Activated naive CD4-positive, alpha-beta T cell treated with anti-CD3 and anti-CD28 coated beads for 36 hours (primary cell): Measurements from ENCODE around the gene UPK3BL2. TPM values are rescaled to one million over a fixed set of nuclear protein-coding genes. Genes with fewer than 3 reads are reported as not detected.
"Not testable (repeated sequence)": the region's sequence is repeated elsewhere in the genome, so short reads cannot be mapped to it uniquely, and the experiment has no call there.

Experiments
- CTCF ChIA-PET: fragments of 350-600 bp; sonication (Branson Sonifier 250); formaldehyde crosslinking; loops from one replicate; lab custom pipeline; 2021; ENCODE audit warnings: antibody characterized with exemption; lab: Charles Lee
- DNase-seq: peaks from one replicate; pipeline ENCODE4 v3.0.0-alpha.2; 2020
- H3K27ac Mint-ChIP-seq: one replicate; pipeline ENCODE4 v1.8.0; 2021; ENCODE audit warnings: mild to moderate bottlenecking, mixed read lengths
- H3K27me3 Mint-ChIP-seq: one replicate; pipeline ENCODE4 v1.8.0; 2021; ENCODE audit warnings: low read depth, mixed read lengths
- H3K36me3 Mint-ChIP-seq: one replicate; pipeline ENCODE4 v1.8.0; 2021; ENCODE audit warnings: low read depth, mixed read lengths
- H3K4me1 Mint-ChIP-seq: one replicate; pipeline ENCODE4 v1.8.0; 2021; ENCODE audit warnings: low read depth, mixed read lengths
- H3K4me3 Mint-ChIP-seq: one replicate; pipeline ENCODE4 v1.8.0; 2021; ENCODE audit warnings: mild to moderate bottlenecking, moderate library complexity, mixed read lengths
- H3K9me3 Mint-ChIP-seq: one replicate; pipeline ENCODE4 v1.8.0; 2021; ENCODE audit warnings: mixed read lengths
- intact Hi-C: fragments of 100-400 bp; cut with micrococcal nuclease; formaldehyde crosslinking; loops from one replicate; pipeline ENCODE4 v1.15.1; 2023
- total RNA-seq, 2 experiments: library from RNA; stranded (reverse); gene quantifications; one replicate each; pipeline ENCODE4 v1.2.3, GENCODE V29; 2021

UPK3BL2 gene
- total RNA-seq, 2 experiments from 2014 or later: 5.5 to 8.2 TPM

GRCh38 chr7:102546353-102546752 lies 2.9 kb upstream of the UPK3BL2 start:
- H3K27me3 Mint-ChIP-seq, H3K27ac Mint-ChIP-seq, H3K36me3 Mint-ChIP-seq, CTCF ChIA-PET, H3K4me3 Mint-ChIP-seq, H3K9me3 Mint-ChIP-seq, H3K4me1 Mint-ChIP-seq, intact Hi-C loops, DNase-seq: not testable (repeated sequence)

GRCh38 chr7:102545288-102545687 lies 1.8 kb upstream of the UPK3BL2 start:
- intact Hi-C loops, H3K36me3 Mint-ChIP-seq, H3K9me3 Mint-ChIP-seq, CTCF ChIA-PET, H3K27me3 Mint-ChIP-seq, H3K27ac Mint-ChIP-seq, H3K4me1 Mint-ChIP-seq, DNase-seq, H3K4me3 Mint-ChIP-seq: not testable (repeated sequence)

GRCh38 chr7:102544372-102544771 lies 876 bp upstream of the UPK3BL2 start:
- H3K27me3 Mint-ChIP-seq, intact Hi-C loops, H3K27ac Mint-ChIP-seq, CTCF ChIA-PET, H3K9me3 Mint-ChIP-seq, H3K4me1 Mint-ChIP-seq, H3K4me3 Mint-ChIP-seq, DNase-seq, H3K36me3 Mint-ChIP-seq: not testable (repeated sequence)

- H3K9me3 Mint-ChIP-seq, CTCF ChIA-PET, DNase-seq, H3K36me3 Mint-ChIP-seq, H3K27me3 Mint-ChIP-seq, H3K27ac Mint-ChIP-seq, H3K4me1 Mint-ChIP-seq, H3K4me3 Mint-ChIP-seq, intact Hi-C loops: not testable (repeated sequence)
These were observed 725 bp downstream of the UPK3BL2 start for GRCh38 chr7:102542771-102543170.

GRCh38 chr7:102542083-102542482 lies 1.4 kb downstream of the UPK3BL2 start:
- intact Hi-C loops, H3K9me3 Mint-ChIP-seq, DNase-seq, CTCF ChIA-PET, H3K4me3 Mint-ChIP-seq, H3K4me1 Mint-ChIP-seq, H3K36me3 Mint-ChIP-seq, H3K27ac Mint-ChIP-seq, H3K27me3 Mint-ChIP-seq: not testable (repeated sequence)

- intact Hi-C loops, H3K9me3 Mint-ChIP-seq, CTCF ChIA-PET, H3K36me3 Mint-ChIP-seq, H3K4me3 Mint-ChIP-seq, H3K27me3 Mint-ChIP-seq, H3K27ac Mint-ChIP-seq, H3K4me1 Mint-ChIP-seq, DNase-seq: not testable (repeated sequence)
These were observed 2.9 kb downstream of the UPK3BL2 start for GRCh38 chr7:102540604-102541003.

- H3K27me3 Mint-ChIP-seq, DNase-seq, CTCF ChIA-PET, H3K36me3 Mint-ChIP-seq, H3K4me1 Mint-ChIP-seq, H3K27ac Mint-ChIP-seq, intact Hi-C loops, H3K4me3 Mint-ChIP-seq, H3K9me3 Mint-ChIP-seq: not testable (repeated sequence)
These were observed 8.4 kb downstream of the UPK3BL2 start for GRCh38 chr7:102535062-102535615.

GRCh38 chr7:102532127-102532526 lies 11.4 kb downstream of the UPK3BL2 start:
- H3K4me1 Mint-ChIP-seq, H3K9me3 Mint-ChIP-seq, intact Hi-C loops, H3K27me3 Mint-ChIP-seq, H3K4me3 Mint-ChIP-seq, DNase-seq, H3K36me3 Mint-ChIP-seq, H3K27ac Mint-ChIP-seq, CTCF ChIA-PET: not testable (repeated sequence)

GRCh38 chr7:102531583-102531982 lies 11.9 kb downstream of the UPK3BL2 start:
- H3K4me1 Mint-ChIP-seq, H3K36me3 Mint-ChIP-seq, intact Hi-C loops, H3K27ac Mint-ChIP-seq, DNase-seq, H3K4me3 Mint-ChIP-seq, CTCF ChIA-PET, H3K27me3 Mint-ChIP-seq, H3K9me3 Mint-ChIP-seq: not testable (repeated sequence)

- DNase-seq, H3K4me3 Mint-ChIP-seq, H3K27me3 Mint-ChIP-seq, H3K27ac Mint-ChIP-seq, intact Hi-C loops, H3K4me1 Mint-ChIP-seq, H3K9me3 Mint-ChIP-seq, CTCF ChIA-PET, H3K36me3 Mint-ChIP-seq: not testable (repeated sequence)
These were observed 15.4 kb downstream of the UPK3BL2 start for GRCh38 chr7:102527822-102528793.

- H3K9me3 Mint-ChIP-seq, H3K27me3 Mint-ChIP-seq, H3K4me1 Mint-ChIP-seq, H3K27ac Mint-ChIP-seq, CTCF ChIA-PET, H3K4me3 Mint-ChIP-seq, H3K36me3 Mint-ChIP-seq, intact Hi-C loops, DNase-seq: not testable (repeated sequence)
These were observed 16.3 kb downstream of the UPK3BL2 start for GRCh38 chr7:102527182-102527581.

- DNase-seq, H3K36me3 Mint-ChIP-seq, H3K27me3 Mint-ChIP-seq, CTCF ChIA-PET, H3K4me1 Mint-ChIP-seq, H3K27ac Mint-ChIP-seq, H3K4me3 Mint-ChIP-seq, intact Hi-C loops, H3K9me3 Mint-ChIP-seq: not testable (repeated sequence)
These were observed 18.7 kb downstream of the UPK3BL2 start for GRCh38 chr7:102524803-102525202.

GRCh38 chr7:102520797-102521196 lies 22.7 kb downstream of the UPK3BL2 start:
- H3K27ac Mint-ChIP-seq, H3K36me3 Mint-ChIP-seq, H3K27me3 Mint-ChIP-seq, H3K9me3 Mint-ChIP-seq, CTCF ChIA-PET, DNase-seq, H3K4me3 Mint-ChIP-seq, intact Hi-C loops, H3K4me1 Mint-ChIP-seq: not testable (repeated sequence)
